ENCODE measurements around the gene MYO1D.
A peak's percentile ranks its signal among the peaks of the same experiment; 100 is the strongest.
"Not testable (repeated sequence)": the region's sequence is repeated elsewhere in the genome, so short reads cannot be mapped to it uniquely, and the experiment has no call there.

Gene MYO1D

DNA sequence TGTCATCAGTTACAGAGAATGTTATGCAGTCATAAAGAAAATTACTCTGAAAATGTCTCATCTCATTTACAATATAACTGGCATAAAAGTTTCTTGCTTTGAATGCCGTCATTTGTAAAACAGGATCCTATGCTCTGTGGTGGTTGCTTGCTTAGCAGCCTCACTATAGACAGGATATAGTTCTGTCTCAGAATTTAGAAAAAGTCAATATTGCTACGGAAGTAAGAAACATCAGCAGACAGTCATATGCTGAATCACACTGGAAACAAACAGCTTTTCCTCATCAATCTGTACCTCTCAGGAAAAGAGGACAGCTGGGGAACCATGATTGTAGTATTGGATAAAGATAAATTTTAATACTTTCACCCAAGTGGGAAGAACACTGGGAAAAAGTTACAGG is 105.5 kb downstream of the MYO1D start:
- no peak for DNase-seq

DNA sequence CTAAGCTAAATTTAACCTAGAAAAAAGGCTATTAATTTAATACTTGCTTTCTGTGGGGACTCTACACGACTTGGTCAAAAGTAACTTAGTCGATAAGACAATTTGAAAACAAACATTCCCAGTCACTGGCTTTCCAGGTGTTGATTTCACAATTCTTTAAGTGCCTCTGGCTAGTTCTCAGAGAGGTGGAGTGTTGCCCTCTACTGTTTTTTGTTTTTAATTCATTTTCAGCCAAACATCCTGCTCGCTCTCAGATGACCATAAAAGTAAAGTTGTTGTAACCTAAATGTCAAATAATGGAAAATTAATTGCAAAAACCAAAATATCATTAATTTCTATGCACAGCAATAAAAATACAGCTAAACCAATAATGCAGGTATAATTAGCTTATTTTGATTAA is 107.1 kb downstream of the MYO1D start:
- DNase-seq, result no peak

DNA sequence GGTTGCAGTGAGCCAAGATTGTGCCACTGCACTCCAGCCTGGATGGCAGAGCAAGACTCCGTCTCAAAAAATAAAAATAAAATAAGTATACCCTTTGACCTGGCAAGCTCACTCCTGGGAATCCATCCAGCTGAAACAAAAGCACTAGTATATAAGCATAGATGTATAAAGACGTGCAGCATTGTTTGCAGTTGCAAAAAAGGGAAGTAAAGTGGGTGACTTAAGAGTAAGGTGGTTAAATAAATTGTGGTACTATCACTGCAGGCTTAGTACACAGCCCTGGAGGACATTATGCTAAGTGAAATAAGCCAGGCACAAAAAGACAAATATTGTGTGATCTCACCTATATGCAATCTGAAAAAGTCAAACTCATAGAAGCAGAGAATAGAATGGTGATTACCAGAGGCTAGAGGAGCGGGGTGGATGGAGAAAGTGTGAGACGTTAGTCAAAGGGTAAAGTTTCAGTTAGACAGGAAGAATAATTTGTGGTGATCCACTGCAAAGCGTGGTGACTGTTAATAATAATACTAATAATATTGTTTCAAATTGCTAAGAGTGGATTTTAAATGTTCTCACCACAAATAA is 113.0 kb downstream of the MYO1D start:
- no peak for DNase-seq

DNA sequence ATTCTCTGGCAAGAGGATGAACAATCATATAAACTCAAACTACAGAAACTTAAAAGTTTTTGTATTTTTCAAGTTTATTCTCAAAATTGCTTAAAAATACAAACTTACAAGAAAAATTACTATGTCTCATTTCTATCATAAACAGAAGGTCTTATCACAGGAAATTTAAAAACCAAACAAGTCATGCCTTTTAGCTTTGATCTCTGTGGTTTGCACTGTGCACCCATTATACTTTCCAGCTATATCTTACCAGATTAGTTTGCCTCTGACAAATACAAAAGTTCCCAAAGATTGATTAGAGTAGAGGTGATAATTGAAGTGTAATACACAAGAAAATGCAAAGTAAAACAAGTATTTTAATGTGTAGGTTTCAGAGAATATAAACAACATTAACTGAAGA is 117.4 kb downstream of the MYO1D start:
- DNase-seq, result no peak

DNA sequence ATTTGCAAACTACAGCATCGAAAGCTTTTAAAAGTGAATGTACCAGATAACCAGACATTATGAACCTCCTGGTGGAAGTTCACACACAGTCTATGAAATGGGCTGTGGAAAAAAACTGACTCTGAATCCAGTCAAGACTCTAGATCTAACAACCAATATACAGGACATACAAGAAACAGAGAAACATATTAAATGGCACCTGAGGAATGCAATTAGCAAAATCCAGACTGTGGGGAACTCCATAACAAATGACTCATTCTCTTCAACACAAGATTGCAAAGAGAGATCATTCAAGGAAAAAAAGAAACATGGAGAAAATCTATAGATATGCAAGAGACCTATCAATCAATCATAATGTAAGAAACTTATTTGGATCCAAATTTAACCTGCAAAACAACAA is 119.0 kb downstream of the MYO1D start:
- DNase-seq, result no peak

DNA sequence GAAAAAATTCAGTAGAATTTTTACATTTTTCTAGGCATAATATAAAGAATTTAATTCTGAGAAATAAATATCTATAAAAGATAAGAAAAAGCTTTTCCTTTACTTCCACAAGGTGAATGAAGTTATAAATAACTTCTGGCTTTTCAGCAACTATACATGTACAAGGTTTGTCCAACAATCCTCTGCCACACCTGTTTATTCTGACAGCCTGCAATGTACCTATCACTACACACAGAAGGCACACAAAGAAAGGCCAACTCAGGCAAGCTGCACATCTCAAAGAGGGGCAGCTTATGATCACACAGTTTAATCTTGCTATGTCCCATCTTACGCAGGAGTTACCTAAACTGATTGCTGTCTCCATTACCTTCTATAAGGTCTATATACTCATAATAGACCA is 120.2 kb downstream of the MYO1D start:
- DNase-seq, result no peak

DNA sequence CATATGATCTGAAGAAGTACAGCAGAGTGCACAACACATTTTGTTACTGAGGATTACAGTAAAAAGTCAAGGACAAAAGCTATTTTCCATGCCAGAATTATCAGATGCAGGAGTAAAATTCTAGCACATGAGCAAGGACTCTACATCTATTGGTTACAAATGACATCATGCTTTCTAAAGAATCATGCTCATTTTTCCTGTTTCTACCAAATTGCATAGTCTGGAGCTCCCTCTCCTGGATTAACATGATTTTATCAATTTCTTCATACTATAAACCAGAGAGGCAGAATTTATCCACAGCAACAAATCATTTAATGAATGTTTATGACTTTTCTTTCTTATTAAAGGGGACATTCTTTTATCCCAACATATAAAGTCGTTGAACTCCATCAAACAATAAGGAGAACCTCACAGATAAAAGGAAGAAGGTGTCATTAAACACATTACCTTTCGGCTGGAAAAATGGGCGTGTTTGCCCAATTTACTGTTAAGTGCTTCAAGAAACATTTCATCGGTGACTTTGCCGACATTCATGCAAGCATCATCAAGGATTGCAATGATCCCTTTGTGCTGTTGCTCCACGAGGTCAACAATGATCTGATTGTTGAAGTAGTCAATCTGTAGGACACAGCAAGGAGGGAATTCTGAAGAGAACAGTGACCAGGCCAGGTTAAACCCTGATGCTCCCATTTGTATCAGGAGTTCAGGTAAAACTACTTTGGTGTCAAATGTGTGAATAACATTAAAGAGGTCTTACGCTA is 121.7 kb downstream of the MYO1D start:
- DNase-seq, result peak; percentile 66

DNA sequence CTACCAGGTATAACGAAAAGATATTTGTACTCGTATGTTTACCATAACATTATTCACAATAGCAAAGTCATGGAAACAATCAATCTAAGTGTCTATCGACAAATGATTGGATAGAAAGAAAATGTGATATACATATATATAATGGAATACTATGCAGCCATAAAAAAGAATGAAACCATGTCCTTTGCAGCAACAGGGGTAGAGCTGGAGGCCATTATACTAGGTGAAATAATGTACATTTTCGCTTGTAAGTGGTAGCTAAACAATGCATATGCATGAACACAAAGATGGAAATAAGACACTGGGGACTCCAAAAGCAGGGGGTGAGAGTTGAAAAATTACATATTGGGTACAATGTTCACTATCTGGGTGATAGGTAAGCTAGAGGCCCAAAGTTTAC is 124.0 kb downstream of the MYO1D start:
- no peak for DNase-seq

DNA sequence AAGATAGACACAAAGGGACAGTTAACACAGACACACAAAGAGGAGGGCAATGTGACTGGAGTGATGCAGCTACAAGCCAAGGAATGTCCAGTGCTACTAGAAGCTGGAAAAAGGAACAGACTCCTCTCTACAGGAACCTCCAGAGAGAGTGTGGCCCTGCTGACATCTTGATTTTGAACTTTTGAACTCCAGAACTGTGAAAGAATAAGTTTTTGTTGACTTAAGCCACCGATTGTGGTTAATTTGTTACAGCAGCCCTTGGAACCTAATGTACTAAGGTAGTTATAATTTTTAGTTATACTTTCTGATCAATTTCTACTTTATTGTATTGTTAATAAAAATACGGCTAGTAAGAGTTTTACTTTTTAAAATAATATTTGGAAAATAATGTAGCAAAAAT is 129.1 kb downstream of the MYO1D start:
- no peak for DNase-seq

DNA sequence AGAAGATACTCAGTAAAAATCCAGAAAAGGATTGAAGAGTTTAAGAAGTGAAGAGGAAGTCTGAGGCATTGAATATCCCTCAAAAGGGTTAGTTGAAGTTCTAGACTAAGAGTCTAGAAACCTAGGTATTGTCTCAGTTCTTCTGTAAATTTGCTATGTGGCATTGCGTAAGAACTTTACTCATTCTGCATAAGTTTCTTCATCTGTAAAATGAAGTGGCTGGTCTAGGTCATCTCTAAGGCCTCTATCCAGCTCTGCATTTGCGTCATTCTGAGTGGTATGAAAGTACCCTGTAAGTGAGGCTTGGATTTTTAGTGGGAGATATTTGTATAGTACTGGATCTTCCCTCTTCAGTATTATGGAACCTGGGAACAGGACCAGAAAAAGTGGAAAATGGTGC is 130.2 kb downstream of the MYO1D start:
- peak; percentile 42 for DNase-seq

DNA sequence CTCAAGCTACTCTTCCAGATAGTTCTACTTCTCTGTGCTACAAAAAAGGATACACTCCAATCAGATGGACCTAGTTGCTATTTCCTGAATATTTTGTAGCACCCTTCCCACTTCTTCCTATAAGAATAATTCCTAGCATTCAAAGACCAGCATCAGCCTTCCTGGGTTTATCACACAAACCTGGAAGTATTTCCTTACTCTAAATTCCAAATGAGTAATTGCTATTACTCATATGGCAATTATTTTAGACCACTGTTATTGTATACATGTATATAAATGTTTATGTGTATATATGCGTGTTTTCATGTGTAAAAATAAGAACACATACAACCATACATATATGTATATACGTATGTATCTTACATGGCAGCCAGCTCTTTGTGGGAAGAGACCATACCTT is 130.6 kb downstream of the MYO1D start:
- peak; percentile 7 for DNase-seq

DNA sequence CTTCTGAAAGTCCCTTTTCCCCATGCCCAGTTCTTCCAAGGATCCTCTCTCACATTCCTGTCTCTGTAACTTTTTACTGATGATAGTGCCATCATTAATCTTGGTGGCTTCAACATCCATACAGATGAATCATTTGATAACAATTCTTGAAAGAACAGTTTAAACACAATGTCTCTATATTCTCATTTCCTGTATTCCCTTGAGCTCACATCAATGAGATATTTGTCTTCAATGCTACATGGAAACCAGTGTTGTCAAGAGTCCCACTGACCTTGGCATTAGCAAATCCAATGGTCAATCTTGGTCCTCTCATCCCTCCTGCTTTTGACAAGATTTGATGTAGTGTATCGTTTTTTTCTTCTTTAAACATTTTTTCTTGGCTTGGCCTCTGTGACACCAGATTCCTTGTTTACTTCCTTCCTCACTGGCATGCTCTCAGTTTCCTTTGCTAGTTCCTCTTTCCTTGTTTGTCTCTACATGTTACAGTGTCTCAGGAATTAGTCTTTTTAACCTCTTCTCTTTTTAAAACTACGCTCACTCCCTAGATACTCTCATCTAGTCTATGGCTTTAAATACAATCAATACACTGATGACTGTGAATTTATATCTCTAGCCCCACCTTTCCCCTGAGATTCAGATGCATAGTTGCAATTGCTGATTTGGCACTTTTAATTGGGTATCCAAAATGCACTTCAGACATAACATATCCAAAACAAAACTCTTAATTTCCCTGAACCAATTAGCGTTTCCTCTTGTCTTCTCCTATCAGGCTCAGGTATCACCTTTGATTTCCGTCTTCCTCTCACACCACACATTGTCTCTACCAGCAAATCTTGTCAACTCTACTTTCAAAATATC is 134.0 kb downstream of the MYO1D start:
- DNase-seq, result peak; percentile 7

DNA sequence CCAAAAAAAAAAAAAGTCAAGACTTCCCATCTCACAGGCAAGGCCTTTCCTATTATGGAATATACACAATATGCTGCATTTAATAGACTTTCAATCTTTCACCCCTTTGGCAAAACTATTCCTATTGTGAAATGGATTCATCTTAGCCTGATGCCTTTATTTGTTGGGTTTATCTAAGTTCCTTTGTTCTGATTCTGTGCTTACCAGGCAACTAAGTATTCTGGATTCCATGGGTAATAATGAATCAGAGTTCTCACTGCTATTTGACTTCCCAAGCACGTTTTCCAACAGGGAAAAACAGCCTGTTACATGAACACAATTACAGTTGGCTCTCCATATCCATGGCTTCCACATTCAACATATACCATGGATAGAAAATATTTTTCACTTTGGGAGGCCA is 135.5 kb downstream of the MYO1D start:
- no peak for DNase-seq

DNA sequence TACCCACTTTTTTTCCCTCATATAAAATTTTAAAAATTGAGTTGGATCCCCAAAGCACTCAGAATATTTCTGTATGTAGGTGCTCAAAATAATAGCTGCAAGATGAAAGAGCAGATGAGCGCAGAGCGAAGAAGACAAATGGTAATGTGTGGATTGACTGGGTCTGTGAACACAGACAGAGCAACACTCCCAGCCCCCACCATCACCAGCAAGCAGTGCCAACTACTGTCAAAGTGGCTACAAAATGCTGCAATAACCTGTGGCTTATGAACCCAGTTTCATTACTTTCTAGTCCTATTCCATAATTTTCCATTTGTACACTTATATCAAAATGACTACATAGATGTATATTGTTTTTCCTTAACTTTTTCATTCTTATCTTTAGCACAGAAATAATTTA is 137.2 kb downstream of the MYO1D start:
- no peak for DNase-seq

DNA sequence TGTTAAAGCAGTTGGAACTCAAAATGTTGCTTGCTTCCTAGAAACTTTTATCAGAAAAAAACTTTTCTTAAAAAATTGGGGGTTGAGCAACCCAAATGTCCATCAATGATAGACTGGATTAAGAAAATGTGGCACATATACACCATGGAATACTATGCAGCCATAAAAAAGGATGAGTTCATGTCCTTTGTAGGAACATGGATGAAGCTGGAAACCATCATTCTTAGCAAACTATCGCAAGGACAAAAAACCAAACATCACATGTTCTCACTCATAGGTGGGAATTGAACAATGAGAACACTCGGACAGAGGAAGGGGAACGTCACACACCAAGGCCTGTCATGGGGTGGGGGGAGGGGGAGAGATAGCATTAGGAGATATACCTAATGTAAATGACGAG is 137.8 kb downstream of the MYO1D start:
- not testable (repeated sequence) for DNase-seq

DNA sequence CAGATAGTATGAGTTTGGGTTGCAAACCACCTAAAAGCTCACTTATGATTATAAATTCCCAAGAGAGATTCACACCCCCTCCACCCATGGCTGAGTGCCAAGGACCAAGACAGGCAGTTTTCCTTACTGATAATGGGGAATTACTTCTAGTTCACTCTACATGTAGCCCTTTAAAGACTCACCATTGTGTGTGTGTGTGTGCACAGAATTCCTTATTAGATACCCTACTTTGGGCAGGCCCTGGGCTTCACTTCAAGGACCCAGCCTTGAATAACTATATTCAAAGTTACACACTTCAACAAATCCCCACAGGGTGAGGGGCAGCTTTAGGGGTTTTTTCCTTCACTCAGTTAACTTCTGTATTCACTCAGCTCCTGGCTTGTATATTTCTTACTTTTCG is 143.5 kb downstream of the MYO1D start:
- no peak for DNase-seq

DNA sequence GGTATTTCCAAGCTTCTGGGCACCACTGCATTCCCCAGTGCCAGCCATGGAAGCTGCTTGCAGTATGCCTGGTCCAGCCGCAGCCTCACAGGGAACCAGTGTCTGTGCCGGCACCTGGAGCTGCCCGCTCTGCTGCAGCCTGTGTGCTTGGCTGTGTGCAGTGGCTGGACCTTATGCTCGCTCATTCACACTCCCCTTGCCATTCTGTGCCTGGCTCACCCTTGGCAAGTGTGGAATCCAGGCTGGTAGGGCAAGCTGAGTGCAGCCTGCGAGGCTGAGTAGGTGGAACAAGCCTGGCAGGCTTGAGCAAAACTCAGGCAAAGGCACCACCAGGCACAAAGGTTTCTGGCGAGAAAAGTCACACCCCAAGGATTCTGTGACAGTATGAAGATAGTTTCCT is 144.0 kb downstream of the MYO1D start:
- no peak for DNase-seq

DNA sequence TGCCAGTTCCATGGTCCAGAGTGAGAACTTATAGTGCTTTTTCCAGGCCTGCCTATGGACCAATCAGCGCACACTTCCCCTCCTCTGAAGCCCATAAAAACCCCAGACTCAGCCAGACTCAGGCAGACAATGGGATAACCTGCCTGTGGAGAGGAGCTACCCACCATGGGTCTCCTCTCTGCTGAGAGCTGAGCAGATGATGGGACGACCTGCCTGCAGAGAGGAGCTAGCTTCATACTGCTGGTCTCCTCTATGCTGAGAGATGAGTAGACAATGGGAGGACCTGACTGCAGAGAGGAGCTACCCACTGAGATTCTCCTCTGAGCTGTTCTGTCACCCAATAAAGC is 144.7 kb downstream of the MYO1D start:
- DNase-seq, result no peak

DNA sequence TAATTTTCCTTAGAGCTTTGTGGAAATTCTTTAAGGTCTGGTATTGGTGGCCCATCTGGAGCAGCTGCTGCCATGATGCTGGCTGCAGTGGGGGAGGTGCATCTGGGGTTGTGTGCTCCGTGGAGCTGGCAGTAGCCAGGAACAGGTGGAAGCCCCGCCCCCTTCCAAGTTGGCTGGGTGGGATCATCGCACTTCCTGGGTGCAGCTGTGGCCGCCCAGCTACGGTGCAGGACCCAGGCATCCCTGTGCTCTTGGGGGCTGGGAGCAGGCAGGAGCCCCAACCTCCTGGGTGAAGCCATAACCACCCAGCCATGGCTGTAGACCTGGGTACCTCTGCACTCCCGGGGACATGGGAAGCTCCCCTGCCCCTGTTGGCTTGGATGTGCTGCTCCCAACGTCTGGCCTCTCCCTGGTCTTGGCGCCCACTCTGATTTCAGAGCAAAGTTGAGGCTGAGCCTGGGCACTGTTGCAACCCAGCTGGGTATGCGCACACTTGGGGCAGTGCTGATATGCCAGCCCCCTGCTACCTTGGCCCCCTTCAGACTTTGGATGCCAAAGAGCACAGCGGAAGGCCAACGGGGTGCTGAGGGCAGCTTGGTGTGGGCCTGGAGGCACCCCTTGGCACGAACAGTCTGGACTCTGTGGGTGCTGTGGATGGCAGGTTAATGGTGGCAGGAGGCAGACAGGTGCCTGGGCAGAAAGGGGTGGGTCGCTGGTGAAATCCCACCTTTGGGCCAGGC is 145.2 kb downstream of the MYO1D start:
- DNase-seq, result no peak

DNA sequence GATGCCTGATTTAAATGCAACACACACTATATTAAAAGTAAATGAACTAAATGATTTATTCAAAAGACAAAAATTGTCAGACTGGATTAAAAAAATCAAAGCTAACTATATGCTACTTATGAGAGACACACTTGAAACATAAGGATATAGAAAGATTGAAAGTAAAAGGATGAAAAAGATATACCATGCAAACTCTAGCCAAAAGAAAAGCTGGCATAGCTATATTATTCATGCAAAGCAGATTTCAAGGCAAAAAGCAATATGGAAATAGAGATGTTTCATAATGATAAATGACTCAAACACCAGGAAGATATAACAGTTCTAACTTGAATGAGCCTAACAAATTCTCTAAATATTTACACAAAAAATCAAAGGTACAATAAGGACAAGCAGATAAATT is 149.2 kb downstream of the MYO1D start:
- DNase-seq, result no peak

DNA sequence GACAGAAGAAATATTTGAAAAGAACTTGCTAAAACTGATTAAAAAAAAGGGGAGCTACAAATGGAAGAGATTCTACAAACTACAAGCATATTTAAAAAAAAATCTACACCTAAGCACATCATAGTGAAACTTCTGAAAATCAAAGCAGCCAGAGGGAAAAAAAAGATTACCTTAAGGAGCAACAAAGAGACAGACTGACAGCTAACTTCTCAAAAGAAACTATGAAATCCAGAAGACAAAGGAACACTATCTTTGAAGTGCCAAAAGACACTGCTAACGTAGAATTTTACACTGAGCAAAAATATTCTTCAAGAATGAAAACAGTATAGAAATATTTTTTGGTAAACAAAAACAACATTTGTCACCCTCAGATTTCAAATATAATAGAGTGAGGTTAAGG is 151.2 kb downstream of the MYO1D start:
- DNase-seq, result no peak

DNA sequence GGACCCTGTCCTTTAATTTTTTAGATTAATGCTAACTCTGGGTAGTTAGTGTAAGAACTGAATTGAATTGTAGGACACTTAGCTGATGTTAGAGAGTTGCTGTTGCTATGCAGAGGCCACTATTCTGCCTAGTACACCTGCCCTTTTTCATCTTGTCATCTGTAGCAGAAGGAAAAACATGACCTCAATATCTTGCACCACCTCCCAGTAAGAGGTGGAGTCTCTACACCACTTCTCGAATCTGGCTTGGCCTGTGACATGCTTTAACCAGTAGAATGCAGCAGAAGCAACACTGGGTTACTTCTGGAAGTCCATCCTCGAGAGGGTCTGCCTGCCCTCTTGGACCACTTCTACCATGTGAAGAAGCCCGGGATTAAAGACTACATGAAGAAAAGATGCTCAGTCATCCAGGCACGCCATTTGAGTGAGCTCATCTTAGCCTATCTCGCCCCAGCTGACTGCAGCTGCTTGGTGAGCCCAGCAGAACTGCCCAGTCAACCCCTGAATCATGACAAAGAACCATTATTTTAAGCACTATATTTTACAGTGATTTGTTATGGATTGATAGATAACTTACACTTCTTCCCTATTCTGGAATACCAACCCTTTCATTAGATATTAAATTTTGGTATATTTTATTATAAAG is 153.5 kb downstream of the MYO1D start:
- DNase-seq, result no peak

DNA sequence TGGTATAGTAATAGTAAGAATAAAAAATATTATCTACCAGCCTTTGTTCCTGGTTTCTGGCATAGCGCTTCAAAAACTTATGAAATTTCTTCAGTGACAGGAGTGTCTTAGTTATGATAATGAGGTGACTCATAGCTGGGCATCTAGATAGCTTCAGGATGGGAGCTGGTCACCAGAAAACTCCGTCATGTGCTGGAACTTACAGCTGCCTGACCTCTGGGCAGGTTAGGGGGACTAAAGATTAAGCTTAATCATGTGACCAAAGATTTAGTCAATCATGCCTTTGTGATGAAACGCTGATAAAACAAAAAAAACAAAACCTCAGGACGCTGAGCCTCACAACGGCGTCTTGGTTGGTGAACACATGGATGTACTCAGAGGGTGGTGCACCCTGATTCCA is 154.2 kb downstream of the MYO1D start:
- no peak for DNase-seq
